Measurements from ENCODE around the gene SLAMF7.
"Not testable (repeated sequence)": the region's sequence is repeated elsewhere in the genome, so short reads cannot be mapped to it uniquely, and the experiment has no call there.

SLAMF7 gene

GRCh38 chr1:160721473-160721872, 17.6 kb upstream of the SLAMF7 start:
- no peak for DNase-seq

GRCh38 chr1:160722726-160723125, 16.3 kb upstream of the SLAMF7 start:
- DNase-seq = no peak

- no peak for DNase-seq
These were observed 15.7 kb upstream of the SLAMF7 start for GRCh38 chr1:160723332-160723731.

GRCh38 chr1:160724465-160725242, 14.4 kb upstream of the SLAMF7 start:
- no peak for DNase-seq

GRCh38 chr1:160726114-160726497, 12.9 kb upstream of the SLAMF7 start:
- DNase-seq = peak in 1 of 2 experiments; percentile 33

- DNase-seq = peak; percentile 90 to 98
These were observed 12.3 kb upstream of the SLAMF7 start for GRCh38 chr1:160726498-160727315.

GRCh38 chr1:160727316-160727640, 11.8 kb upstream of the SLAMF7 start:
- DNase-seq = no peak

GRCh38 chr1:160731564-160731963, 7.5 kb upstream of the SLAMF7 start:
- not testable (repeated sequence) for DNase-seq

- peak in 1 of 2 experiments; percentile 20 for DNase-seq
These were observed 7.1 kb upstream of the SLAMF7 start for GRCh38 chr1:160731990-160732389.

GRCh38 chr1:160733898-160734297, 5.1 kb upstream of the SLAMF7 start:
- no peak for DNase-seq

- DNase-seq = no peak
These were observed 4.7 kb upstream of the SLAMF7 start for GRCh38 chr1:160734301-160734700.

GRCh38 chr1:160738271-160738670, 776 bp upstream of the SLAMF7 start:
- no peak for DNase-seq

- no peak for DNase-seq
These were observed 1.2 kb downstream of the SLAMF7 start for GRCh38 chr1:160740133-160740688.

- no peak for DNase-seq
These were observed 2.0 kb downstream of the SLAMF7 start for GRCh38 chr1:160741092-160741501.

- DNase-seq = no peak
These were observed 2.7 kb downstream of the SLAMF7 start for GRCh38 chr1:160741612-160742348.

- no peak for DNase-seq
These were observed 3.5 kb downstream of the SLAMF7 start for GRCh38 chr1:160742428-160743127.

GRCh38 chr1:160743266-160743665, 4.2 kb downstream of the SLAMF7 start:
- DNase-seq = no peak

- no peak for DNase-seq
These were observed 5.3 kb downstream of the SLAMF7 start for GRCh38 chr1:160744199-160744851.

GRCh38 chr1:160744852-160745520, 5.9 kb downstream of the SLAMF7 start:
- no peak for DNase-seq

- no peak for DNase-seq
These were observed 6.5 kb downstream of the SLAMF7 start for GRCh38 chr1:160745551-160745950.

- no peak for DNase-seq
These were observed 7.9 kb downstream of the SLAMF7 start for GRCh38 chr1:160746836-160747500.

Measured in NCI-H526 (cell line).